ENCODE results near the gene ERFL. TPM values are rescaled to one million over a fixed set of nuclear protein-coding genes. Genes with fewer than 3 reads are reported as not detected.
"Not testable (repeated sequence)": the region's sequence is repeated elsewhere in the genome, so short reads cannot be mapped to it uniquely, and the experiment has no call there.

The ERFL gene
- total RNA-seq, 1 experiment from 2014 or later = 3.8 TPM

GRCh38 chr19:41939209-41939608 lies 11.0 kb upstream of the ERFL start:
- H4K20me1 ChIP-seq (ENCODE audit: insufficient read depth, low read depth, low read length); H3K36me3 ChIP-seq (ENCODE audit: insufficient read depth, low read length); H2AFZ ChIP-seq (ENCODE audit: low read length); H3K9me3 ChIP-seq (ENCODE audit: low read length); H3K27me3 ChIP-seq (ENCODE audit: low read length); H3K9me2 ChIP-seq (replicated peaks; ENCODE audit: insufficient read depth, low read length); DNase-seq; H3K79me2 ChIP-seq (ENCODE audit: low read length): not testable (repeated sequence)
- Histone ChIP-seq H3K4me1 (ENCODE audit: low read length) (peaks cover 76% of the 10 kb centered on the region), H3K4me3 (ENCODE audit: low read length) (peak overlapping the region; percentile 86; the same call in 1 of the 2 replicates), H3K4me2 (ENCODE audit: low read depth, low read length, poor library complexity, severe bottlenecking) (peak overlapping the region; percentile 98), H3K9ac (ENCODE audit: low read length) (peak overlapping the region; percentile 99), H3K27ac (ENCODE audit: low read length) (peak overlapping the region; percentile 95)

GRCh38 chr19:41937525-41938468 lies 9.5 kb upstream of the ERFL start:
- DNase-seq = peak; percentile 75
- no peaks in the 10 kb centered on the region for H4K20me1 ChIP-seq (ENCODE audit: insufficient read depth, low read depth, low read length)
- peak overlapping the region; percentile 87 for H3K27ac ChIP-seq (ENCODE audit: low read length)
- H2AFZ ChIP-seq (ENCODE audit: low read length) = no peak overlapping the region
- no peaks in the 10 kb centered on the region for H3K9me3 ChIP-seq (ENCODE audit: low read length)
- peak overlapping the region; percentile 74 for H3K9ac ChIP-seq (ENCODE audit: low read length)
- H3K27me3 ChIP-seq (ENCODE audit: low read length) = no peaks in the 10 kb centered on the region
- no peaks in the 10 kb centered on the region for H3K36me3 ChIP-seq (ENCODE audit: insufficient read depth, low read length)
- H3K9me2 ChIP-seq (replicated peaks; ENCODE audit: insufficient read depth, low read length) = no peaks in the 10 kb centered on the region
- no peaks in the 10 kb centered on the region for H3K79me2 ChIP-seq (ENCODE audit: low read length)
- peak overlapping the region; percentile 56 for H3K4me2 ChIP-seq (ENCODE audit: low read depth, low read length, poor library complexity, severe bottlenecking)
- peaks cover 73% of the 10 kb centered on the region for H3K4me1 ChIP-seq (ENCODE audit: low read length)
- H3K4me3 ChIP-seq (ENCODE audit: low read length) = peak overlapping the region; percentile 46; the same call in 1 of the 2 replicates

- Histone ChIP-seq H3K9me3 (ENCODE audit: low read length) (no peaks in the 10 kb centered on the region), H3K4me2 (ENCODE audit: low read depth, low read length, poor library complexity, severe bottlenecking) (peak overlapping the region; percentile 56), H3K36me3 (ENCODE audit: insufficient read depth, low read length) (no peaks in the 10 kb centered on the region), H3K27ac (ENCODE audit: low read length) (peak overlapping the region; percentile 87), H3K27me3 (ENCODE audit: low read length) (no peaks in the 10 kb centered on the region), H3K9me2 (replicated peaks; ENCODE audit: insufficient read depth, low read length) (no peaks in the 10 kb centered on the region), H3K4me1 (ENCODE audit: low read length) (peaks cover 76% of the 10 kb centered on the region), H3K4me3 (ENCODE audit: low read length) (no peak overlapping the region; the same call in 1 of the 2 replicates), H4K20me1 (ENCODE audit: insufficient read depth, low read depth, low read length) (no peaks in the 10 kb centered on the region), H2AFZ (ENCODE audit: low read length) (no peak overlapping the region), H3K9ac (ENCODE audit: low read length) (peak overlapping the region; percentile 74), H3K79me2 (ENCODE audit: low read length) (no peaks in the 10 kb centered on the region)
- DNase-seq = no peak
Measured at GRCh38 chr19:41936961-41937360, 8.7 kb upstream of the ERFL start.

GRCh38 chr19:41936416-41936850 lies 8.2 kb upstream of the ERFL start:
- Histone ChIP-seq H3K27me3 (ENCODE audit: low read length) (no peaks in the 10 kb centered on the region), H3K4me2 (ENCODE audit: low read depth, low read length, poor library complexity, severe bottlenecking) (peak overlapping the region; percentile 56), H3K36me3 (ENCODE audit: insufficient read depth, low read length) (no peaks in the 10 kb centered on the region), H3K4me1 (ENCODE audit: low read length) (peaks cover 77% of the 10 kb centered on the region), H3K79me2 (ENCODE audit: low read length) (no peaks in the 10 kb centered on the region), H2AFZ (ENCODE audit: low read length) (no peak overlapping the region), H4K20me1 (ENCODE audit: insufficient read depth, low read depth, low read length) (no peaks in the 10 kb centered on the region), H3K9ac (ENCODE audit: low read length) (peak overlapping the region; percentile 74), H3K9me3 (ENCODE audit: low read length) (no peaks in the 10 kb centered on the region), H3K27ac (ENCODE audit: low read length) (peak overlapping the region; percentile 87), H3K4me3 (ENCODE audit: low read length) (no peak overlapping the region), H3K9me2 (replicated peaks; ENCODE audit: insufficient read depth, low read length) (no peaks in the 10 kb centered on the region)
- no peak for DNase-seq

GRCh38 chr19:41935760-41936415 lies 7.6 kb upstream of the ERFL start:
- H3K79me2 ChIP-seq (ENCODE audit: low read length) = no peaks in the 10 kb centered on the region
- no peaks in the 10 kb centered on the region for H3K9me2 ChIP-seq (replicated peaks; ENCODE audit: insufficient read depth, low read length)
- no peak overlapping the region for H3K27ac ChIP-seq (ENCODE audit: low read length)
- H4K20me1 ChIP-seq (ENCODE audit: insufficient read depth, low read depth, low read length) = no peaks in the 10 kb centered on the region
- H3K9ac ChIP-seq (ENCODE audit: low read length) = peak overlapping the region; percentile 74
- H3K4me3 ChIP-seq (ENCODE audit: low read length) = no peak overlapping the region
- H3K27me3 ChIP-seq (ENCODE audit: low read length) = no peaks in the 10 kb centered on the region
- no peak for DNase-seq
- peaks cover 77% of the 10 kb centered on the region for H3K4me1 ChIP-seq (ENCODE audit: low read length)
- no peak overlapping the region for H3K4me2 ChIP-seq (ENCODE audit: low read depth, low read length, poor library complexity, severe bottlenecking)
- no peak overlapping the region for H2AFZ ChIP-seq (ENCODE audit: low read length)
- H3K9me3 ChIP-seq (ENCODE audit: low read length) = no peaks in the 10 kb centered on the region
- no peaks in the 10 kb centered on the region for H3K36me3 ChIP-seq (ENCODE audit: insufficient read depth, low read length)

- no peak overlapping the region for H3K27ac ChIP-seq (ENCODE audit: low read length)
- H3K36me3 ChIP-seq (ENCODE audit: insufficient read depth, low read length) = no peaks in the 10 kb centered on the region
- H2AFZ ChIP-seq (ENCODE audit: low read length) = no peak overlapping the region
Measured at GRCh38 chr19:41934849-41935374, 6.7 kb upstream of the ERFL start.

GRCh38 chr19:41933693-41934426 lies 5.6 kb upstream of the ERFL start:
- Histone ChIP-seq H3K9me2 (replicated peaks; ENCODE audit: insufficient read depth, low read length) (no peaks in the 10 kb centered on the region), H3K9ac (ENCODE audit: low read length) (peak overlapping the region; percentile 37), H3K79me2 (ENCODE audit: low read length) (no peaks in the 10 kb centered on the region), H3K27ac (ENCODE audit: low read length) (peak overlapping the region; percentile 22; the same call in 1 of the 2 replicates), H3K36me3 (ENCODE audit: insufficient read depth, low read length) (no peaks in the 10 kb centered on the region), H3K9me3 (ENCODE audit: low read length) (no peaks in the 10 kb centered on the region), H3K4me3 (ENCODE audit: low read length) (no peak overlapping the region), H3K27me3 (ENCODE audit: low read length) (no peaks in the 10 kb centered on the region), H2AFZ (ENCODE audit: low read length) (no peak overlapping the region), H3K4me1 (ENCODE audit: low read length) (peaks cover 85% of the 10 kb centered on the region), H3K4me2 (ENCODE audit: low read depth, low read length, poor library complexity, severe bottlenecking) (no peak overlapping the region), H4K20me1 (ENCODE audit: insufficient read depth, low read depth, low read length) (no peaks in the 10 kb centered on the region)
- peak; percentile 71 for DNase-seq

More at GRCh38 chr19:41934849-41935374, 6.7 kb upstream of the ERFL start:
- Histone ChIP-seq H3K4me2 (ENCODE audit: low read depth, low read length, poor library complexity, severe bottlenecking) (no peak overlapping the region), H3K79me2 (ENCODE audit: low read length) (no peaks in the 10 kb centered on the region), H3K27me3 (ENCODE audit: low read length) (no peaks in the 10 kb centered on the region), H3K9me2 (replicated peaks; ENCODE audit: insufficient read depth, low read length) (no peaks in the 10 kb centered on the region), H3K9me3 (ENCODE audit: low read length) (no peaks in the 10 kb centered on the region), H3K9ac (ENCODE audit: low read length) (no peak overlapping the region), H3K4me3 (ENCODE audit: low read length) (no peak overlapping the region), H4K20me1 (ENCODE audit: insufficient read depth, low read depth, low read length) (no peaks in the 10 kb centered on the region), H3K4me1 (ENCODE audit: low read length) (peaks cover 79% of the 10 kb centered on the region)
- DNase-seq = peak; percentile 90

Measured in Karpas-422 (cell line).